Esophagus muscularis mucosa (tissue), 4 donors: ENCODE results near the gene DTNA.

Source experiments
- CTCF ChIP-seq, 3 experiments: fragments of 200-600 bp in 2 of 3; fragments of 450-650 bp in 1 of 3; sonication (generic) in 2 of 3; IDR thresholded peaks; one replicate each; pipeline ENCODE4 v1.5.1; 2017 to 2019; ENCODE audit warnings: antibody characterized with exemption in 3 of 3, mild to moderate bottlenecking in 2 of 3, moderate library complexity in 1 of 3
- EP300 ChIP-seq: sonication (generic); formaldehyde crosslinking; IDR thresholded peaks from one replicate; pipeline ENCODE4 v1.6.1; 2017; ENCODE audit warnings: antibody characterized with exemption
- POLR2A ChIP-seq: fragments of 450-650 bp; IDR thresholded peaks from one replicate; pipeline ENCODE4 v1.6.1; 2017; ENCODE audit warnings: antibody characterized with exemption, moderate library complexity, mild to moderate bottlenecking, low read depth
- POLR2AphosphoS5 ChIP-seq, 2 donors: sonication (generic); formaldehyde crosslinking; IDR thresholded peaks; one replicate each; pipeline ENCODE4 v1.6.1; 2017; ENCODE audit warnings: antibody characterized with exemption in 2 of 2

GRCh38 chr18:34884436-34884835 lies 174.3 kb downstream of the DTNA start:
- TF ChIP-seq CTCF (IDR thresholded peaks at IDR 0.05) (no peak), POLR2A (no peak), POLR2AphosphoS5 (IDR thresholded peaks at IDR 0.05) (no peak), EP300 (no peak)
